ENCODE results near the gene ROR1. TPM values are rescaled to one million over a fixed set of nuclear protein-coding genes. Genes with fewer than 3 reads are reported as not detected.
"Not testable (repeated sequence)": the region's sequence is repeated elsewhere in the genome, so short reads cannot be mapped to it uniquely, and the experiment has no call there.

Gene ROR1
- total RNA-seq, 4 donors from 2014 or later: 0.73 to 2.6 (median 1.4) TPM

- no peak overlapping the region for H3K27ac ChIP-seq
- no peaks in the 10 kb centered on the region for H3K4me1 ChIP-seq
- no peak overlapping the region for H3K4me3 ChIP-seq (replicated peaks in 1 of 3)
- no peaks in the 10 kb centered on the region for H3K36me3 ChIP-seq
- WGBS, 2 donors: 88 to 90% methylated on average over 1 of the region's 1 CpG
- intact Hi-C loops (cut with DNase I): no loop called here
- no peak for TF ChIP-seq CTCF (IDR thresholded peaks at IDR 0.05)
- TF ChIP-seq POLR2A (IDR thresholded peaks at IDR 0.05): no peak
- H3K9me3 ChIP-seq: no peaks in the 10 kb centered on the region
- DNase-seq: no peak
- H3K27me3 ChIP-seq: no peaks in the 10 kb centered on the region
These were observed 50.6 kb downstream of the ROR1 start for GRCh38 chr1:63824451-63824850.

DNA sequence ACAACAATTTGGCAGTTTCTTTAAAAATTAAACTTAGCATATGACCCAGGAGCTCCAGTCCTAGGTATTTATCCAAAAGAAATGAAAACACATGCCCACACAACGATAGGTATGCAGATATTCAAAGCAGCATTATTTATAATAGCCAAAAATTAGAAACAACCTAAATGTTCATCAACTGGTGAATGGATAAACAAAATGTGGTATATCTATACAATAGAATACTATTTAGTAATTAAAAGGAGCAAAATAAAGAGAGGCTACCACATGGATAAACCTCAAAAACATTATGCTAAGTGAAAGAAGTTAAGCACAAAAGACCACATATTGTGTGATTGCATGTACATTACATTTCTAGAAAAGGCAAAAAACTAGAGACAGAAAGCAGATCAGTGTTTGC is 51.3 kb downstream of the ROR1 start:
- Histone ChIP-seq H3K9me3 (no peaks in the 10 kb centered on the region), H3K27ac (no peak overlapping the region), H3K36me3 (no peaks in the 10 kb centered on the region), H3K4me3 (replicated peaks in 1 of 3) (no peak overlapping the region), H3K4me1 (no peaks in the 10 kb centered on the region), H3K27me3 (no peaks in the 10 kb centered on the region)
- TF ChIP-seq CTCF (IDR thresholded peaks at IDR 0.05) (no peak), POLR2A (IDR thresholded peaks at IDR 0.05) (no peak)
- intact Hi-C loops (cut with DNase I): no loop called here
- WGBS, 2 donors: 94 to 98% methylated on average over 1 of the region's 1 CpG
- DNase-seq: no peak

- H3K27ac ChIP-seq; intact Hi-C loops (cut with DNase I); H3K27me3 ChIP-seq; H3K36me3 ChIP-seq; H3K4me3 ChIP-seq (replicated peaks in 1 of 3); H3K9me3 ChIP-seq; H3K4me1 ChIP-seq; DNase-seq: not testable (repeated sequence)
These were observed 52.5 kb downstream of the ROR1 start for GRCh38 chr1:63826246-63826861.

GRCh38 chr1:63827411-63828321 is 53.8 kb downstream of the ROR1 start:
- WGBS, 2 donors: 77 to 83% methylated on average over 5 of the region's 5 CpGs
- TF ChIP-seq POLR2A (IDR thresholded peaks at IDR 0.05) (no peak), CTCF (IDR thresholded peaks at IDR 0.05) (no peak)
- DNase-seq: no peak
- Histone ChIP-seq H3K9me3 (no peaks in the 10 kb centered on the region), H3K4me3 (replicated peaks in 1 of 3) (no peak overlapping the region), H3K4me1 (no peaks in the 10 kb centered on the region), H3K27me3 (no peaks in the 10 kb centered on the region), H3K27ac (no peak overlapping the region), H3K36me3 (no peaks in the 10 kb centered on the region)
- intact Hi-C loops (cut with DNase I): no loop called here

DNA sequence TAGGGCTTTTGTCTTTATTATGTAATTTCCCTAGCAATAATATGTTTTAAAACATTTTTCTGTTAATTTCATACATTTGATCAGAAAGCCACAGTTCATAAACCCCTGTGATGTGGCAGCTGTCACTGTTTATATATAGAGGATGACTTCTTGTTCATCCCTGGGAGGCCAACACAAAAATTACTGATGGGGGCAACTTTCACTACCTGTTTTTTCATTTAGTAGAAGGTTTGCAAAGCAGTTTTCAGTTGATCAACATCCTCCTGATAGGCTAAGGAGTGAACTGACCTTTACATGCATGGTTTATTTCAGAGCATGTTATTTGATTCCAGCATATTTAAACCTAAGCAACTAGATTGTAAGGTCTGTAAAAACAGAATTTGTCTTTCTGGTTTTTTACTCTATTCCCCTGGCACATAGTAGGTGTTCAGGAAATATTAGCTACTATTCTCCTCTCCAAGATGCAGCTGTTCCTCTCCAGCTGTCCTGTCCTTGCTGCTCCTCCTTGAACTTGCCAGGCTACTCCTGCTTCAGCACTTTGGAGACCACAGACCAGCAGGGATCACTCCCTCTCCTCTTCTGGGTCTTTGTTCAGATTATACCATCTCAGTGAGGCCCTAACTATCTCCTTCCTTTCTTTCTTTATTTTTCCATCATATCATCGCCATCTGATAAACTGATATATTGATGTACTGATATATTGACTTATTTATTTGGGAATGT is 54.7 kb downstream of the ROR1 start:
- no peaks in the 10 kb centered on the region for H3K4me1 ChIP-seq
- H3K27ac ChIP-seq: no peak overlapping the region
- H3K36me3 ChIP-seq: no peaks in the 10 kb centered on the region
- no peak overlapping the region for H3K4me3 ChIP-seq (replicated peaks in 1 of 3)
- TF ChIP-seq POLR2A (IDR thresholded peaks at IDR 0.05) (no peak), CTCF (IDR thresholded peaks at IDR 0.05) (no peak)
- no peaks in the 10 kb centered on the region for H3K27me3 ChIP-seq
- WGBS, 2 donors: 45 to 96% methylated on average over 1 of the region's 1 CpG
- H3K9me3 ChIP-seq: no peaks in the 10 kb centered on the region
- intact Hi-C loops (cut with DNase I): no loop called here
- no peak for DNase-seq

Measured in thyroid gland (tissue), 4 donors.